ENCODE results near the gene TRAPPC12.

- TF ChIP-seq CTCF (IDR thresholded peaks at IDR 0.05) = no peak
- TF ChIP-seq POLR2A (IDR thresholded peaks at IDR 0.05) = no peak
- TF ChIP-seq EP300 (IDR thresholded peaks at IDR 0.05) = no peak
Observed at GRCh38 chr2:3517948-3518495, 138.5 kb downstream of the TRAPPC12 start.
